ENCODE data around the gene RAVER1. TPM values are rescaled to one million over a fixed set of nuclear protein-coding genes. Genes with fewer than 3 reads are reported as not detected.

RAVER1 gene
- total and polyA plus RNA-seq, 2 of the 13 experiments (the other 11 are each of a cell fraction or from before 2014, with no cell fraction given): 3.6 to 7.9 TPM

GRCh38 chr19:10380313-10381102 is 47.2 kb upstream of the RAVER1 start, which contains the start of gene TYK2 (continued):
- peak; percentile 78; the same call in 1 of the 2 replicates for TF ChIP-seq ZGPAT (CRISPR knock-in tag; IDR thresholded peaks at IDR 0.05)
- TF ChIP-seq ZNF20 (CRISPR knock-in tag; IDR thresholded peaks at IDR 0.05): no peak
- TF ChIP-seq NCOR1 (IDR thresholded peaks at IDR 0.05; ENCODE audit: borderline replicate concordance, low read length): no peak; the same call in 1 of the 2 replicates
- no peak for TF ChIP-seq GRHL1 (CRISPR knock-in tag; conservative IDR thresholded peaks at IDR 0.05)
- peak; percentile 78; the same call in 1 of the 2 replicates for TF ChIP-seq ZZZ3 (CRISPR knock-in tag; IDR thresholded peaks at IDR 0.05; ENCODE audit: borderline replicate concordance)
- TF ChIP-seq HNRNPLL (IDR thresholded peaks at IDR 0.05; ENCODE audit: low read depth, low read length, poor library complexity, severe bottlenecking): peak; percentile 55
- no peak; the same call in 1 of the 2 replicates for TF ChIP-seq ZNF788 (CRISPR knock-in tag; IDR thresholded peaks at IDR 0.05; ENCODE audit: borderline replicate concordance)
- TF ChIP-seq CERS6 (CRISPR knock-in tag; IDR thresholded peaks at IDR 0.05): no peak
- no peak for TF ChIP-seq ZNF768 (CRISPR knock-in tag; IDR thresholded peaks at IDR 0.05)
- TF ChIP-seq SRY (CRISPR knock-in tag; IDR thresholded peaks at IDR 0.05): peak; percentile 54; the same call in 1 of the 2 replicates
- peak; percentile 74; the same call in 1 of the 3 replicates for TF ChIP-seq MXI1 (IDR thresholded peaks at IDR 0.05; ENCODE audit: borderline replicate concordance, low read depth, low read length)
- TF ChIP-seq BRF2 (CRISPR knock-in tag; IDR thresholded peaks at IDR 0.05): no peak
- peak; percentile 4; the same call in 1 of the 2 replicates for TF ChIP-seq DR1 (CRISPR knock-in tag; IDR thresholded peaks at IDR 0.05)
- TF ChIP-seq DMTF1 (CRISPR knock-in tag; IDR thresholded peaks at IDR 0.05): no peak
- no peak for TF ChIP-seq FOXA1 (IDR thresholded peaks at IDR 0.05)
- TF ChIP-seq FOXA1 (CRISPR knock-in tag; IDR thresholded peaks at IDR 0.05): no peak
- TF ChIP-seq ZNF800 (CRISPR knock-in tag; IDR thresholded peaks at IDR 0.05): no peak
- TF ChIP-seq ZNF33B (CRISPR knock-in tag; IDR thresholded peaks at IDR 0.05): peak; percentile 15; the same call in 1 of the 2 replicates
- TF ChIP-seq KDM5A (IDR thresholded peaks at IDR 0.05; ENCODE audit: borderline replicate concordance, low read length): peak; percentile 66

Measured in HepG2 (cell line).